Measurements from ENCODE around the gene MDN1. TPM values are rescaled to one million over a fixed set of nuclear protein-coding genes. Genes with fewer than 3 reads are reported as not detected.

Gene MDN1
- total and polyA plus RNA-seq, 2 experiments from 2014 or later: 8.0 to 20.9 TPM

GRCh38 chr6:89596056-89596455 lies 223.5 kb downstream of the MDN1 start:
- Histone ChIP-seq H3K36me3 (replicated peaks; ENCODE audit: insufficient read depth, low read depth) (no peaks in the 10 kb centered on the region), H3K4me3 (no peak overlapping the region), H4K20me1 (ENCODE audit: insufficient read depth, poor library complexity, severe bottlenecking) (no peaks in the 10 kb centered on the region), H3K27ac (no peak overlapping the region), H3K79me2 (no peaks in the 10 kb centered on the region), H2AFZ (no peak overlapping the region), H3K4me1 (ENCODE audit: insufficient read depth) (no peaks in the 10 kb centered on the region), H3K27me3 (no peaks in the 10 kb centered on the region), H3K9me3 (ENCODE audit: low read depth) (no peaks in the 10 kb centered on the region), H3K9me2 (replicated peaks; ENCODE audit: insufficient read depth) (no peaks in the 10 kb centered on the region), H3K4me2 (no peak overlapping the region)
- DNase-seq (ENCODE audit: low spot score): no peak
- 100% methylated on average over 2 of the region's 2 CpGs for WGBS (ENCODE audit: low lambda C conversion rate, missing lambda C conversion rate)
- TF ChIP-seq EZH2phosphoT487 (IDR thresholded peaks at IDR 0.05; ENCODE audit: low read depth, severe bottlenecking, unreplicated experiment): no peak
- TF ChIP-seq EZH2 (IDR thresholded peaks at IDR 0.05; ENCODE audit: borderline replicate concordance): no peak
- TF ChIP-seq, protein P1, sequence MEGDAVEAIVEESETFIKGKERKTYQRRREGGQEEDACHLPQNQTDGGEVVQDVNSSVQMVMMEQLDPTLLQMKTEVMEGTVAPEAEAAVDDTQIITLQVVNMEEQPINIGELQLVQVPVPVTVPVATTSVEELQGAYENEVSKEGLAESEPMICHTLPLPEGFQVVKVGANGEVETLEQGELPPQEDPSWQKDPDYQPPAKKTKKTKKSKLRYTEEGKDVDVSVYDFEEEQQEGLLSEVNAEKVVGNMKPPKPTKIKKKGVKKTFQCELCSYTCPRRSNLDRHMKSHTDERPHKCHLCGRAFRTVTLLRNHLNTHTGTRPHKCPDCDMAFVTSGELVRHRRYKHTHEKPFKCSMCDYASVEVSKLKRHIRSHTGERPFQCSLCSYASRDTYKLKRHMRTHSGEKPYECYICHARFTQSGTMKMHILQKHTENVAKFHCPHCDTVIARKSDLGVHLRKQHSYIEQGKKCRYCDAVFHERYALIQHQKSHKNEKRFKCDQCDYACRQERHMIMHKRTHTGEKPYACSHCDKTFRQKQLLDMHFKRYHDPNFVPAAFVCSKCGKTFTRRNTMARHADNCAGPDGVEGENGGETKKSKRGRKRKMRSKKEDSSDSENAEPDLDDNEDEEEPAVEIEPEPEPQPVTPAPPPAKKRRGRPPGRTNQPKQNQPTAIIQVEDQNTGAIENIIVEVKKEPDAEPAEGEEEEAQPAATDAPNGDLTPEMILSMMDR (IDR thresholded peaks at IDR 0.05; ENCODE audit: poor library complexity): no peak

Small RNA genes within 50 kb of the gene (small RNA-seq; reads per million reads assigned to genes)
- gene DNAJC19P6 (not detected), gene RF00019 (not detected)

Other genes with a start within 250 kb of the MDN1 start
- 38.5 and 48.6 TPM in 2 replicates for gene LYRM2, start 181.0 kb downstream of the MDN1 start, total RNA-seq
- gene LYRM2, start 181.0 kb downstream of the MDN1 start, polyA plus RNA-seq: 66.0 and 66.3 TPM in 2 replicates
- 12.0 and 14.1 TPM in 2 replicates for gene CASP8AP2, start 10.1 kb upstream of the MDN1 start, total RNA-seq
- gene CASP8AP2, start 10.1 kb upstream of the MDN1 start, polyA plus RNA-seq: 8.6 and 10.3 TPM in 2 replicates
- gene GJA10, start 74.7 kb upstream of the MDN1 start, total RNA-seq: 0.24 TPM in 1 of 2 replicates, not detected in the other
- not detected in 2 replicates for gene GJA10, start 74.7 kb upstream of the MDN1 start, polyA plus RNA-seq

Measured in hepatocyte (in vitro differentiated cells).